HG03280 (cell line): Measurements from ENCODE around the gene INHA.
A peak's percentile ranks its signal among the peaks of the same experiment; 100 is the strongest.

Source experiments
- ATAC-seq: cut with Tn5 transposase; IDR thresholded peaks from one replicate; pipeline ENCODE4 v1.9.1; 2021; ENCODE audit warnings: mild to moderate bottlenecking, moderate library complexity; ENCODE audit not compliant: unreplicated experiment

Gene INHA, protein sequence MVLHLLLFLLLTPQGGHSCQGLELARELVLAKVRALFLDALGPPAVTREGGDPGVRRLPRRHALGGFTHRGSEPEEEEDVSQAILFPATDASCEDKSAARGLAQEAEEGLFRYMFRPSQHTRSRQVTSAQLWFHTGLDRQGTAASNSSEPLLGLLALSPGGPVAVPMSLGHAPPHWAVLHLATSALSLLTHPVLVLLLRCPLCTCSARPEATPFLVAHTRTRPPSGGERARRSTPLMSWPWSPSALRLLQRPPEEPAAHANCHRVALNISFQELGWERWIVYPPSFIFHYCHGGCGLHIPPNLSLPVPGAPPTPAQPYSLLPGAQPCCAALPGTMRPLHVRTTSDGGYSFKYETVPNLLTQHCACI

DNA sequence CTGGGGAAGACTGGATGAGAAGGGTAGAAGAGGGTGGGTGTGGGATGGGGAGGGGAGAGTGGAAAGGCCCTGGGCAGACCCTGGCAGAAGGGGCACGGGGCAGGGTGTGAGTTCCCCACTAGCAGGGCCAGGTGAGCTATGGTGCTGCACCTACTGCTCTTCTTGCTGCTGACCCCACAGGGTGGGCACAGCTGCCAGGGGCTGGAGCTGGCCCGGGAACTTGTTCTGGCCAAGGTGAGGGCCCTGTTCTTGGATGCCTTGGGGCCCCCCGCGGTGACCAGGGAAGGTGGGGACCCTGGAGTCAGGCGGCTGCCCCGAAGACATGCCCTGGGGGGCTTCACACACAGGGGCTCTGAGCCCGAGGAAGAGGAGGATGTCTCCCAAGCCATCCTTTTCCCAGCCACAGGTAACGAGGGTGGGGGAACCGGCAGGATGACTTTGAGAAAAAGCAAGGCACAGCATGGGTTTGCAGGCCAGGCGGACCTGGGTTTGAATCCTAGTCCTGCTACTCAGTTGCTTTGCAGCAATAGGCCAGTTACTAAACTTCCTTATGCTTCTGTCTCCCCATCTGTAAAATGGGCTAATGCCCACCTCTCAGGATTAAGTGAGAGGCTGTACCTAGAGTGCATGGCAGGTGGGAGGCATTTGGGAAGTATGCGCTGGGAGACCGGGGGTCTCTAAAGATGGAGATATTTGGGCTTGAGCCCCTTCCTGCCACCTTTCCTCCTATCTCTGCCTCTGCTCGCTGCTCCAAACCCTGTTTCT lies at the start of gene INHA:
INHA (plus strand) TSS at position 74 of the 765 bp plus-strand sequence; CDS start at position 139, 65 bp downstream.
- no peak for ATAC-seq

DNA sequence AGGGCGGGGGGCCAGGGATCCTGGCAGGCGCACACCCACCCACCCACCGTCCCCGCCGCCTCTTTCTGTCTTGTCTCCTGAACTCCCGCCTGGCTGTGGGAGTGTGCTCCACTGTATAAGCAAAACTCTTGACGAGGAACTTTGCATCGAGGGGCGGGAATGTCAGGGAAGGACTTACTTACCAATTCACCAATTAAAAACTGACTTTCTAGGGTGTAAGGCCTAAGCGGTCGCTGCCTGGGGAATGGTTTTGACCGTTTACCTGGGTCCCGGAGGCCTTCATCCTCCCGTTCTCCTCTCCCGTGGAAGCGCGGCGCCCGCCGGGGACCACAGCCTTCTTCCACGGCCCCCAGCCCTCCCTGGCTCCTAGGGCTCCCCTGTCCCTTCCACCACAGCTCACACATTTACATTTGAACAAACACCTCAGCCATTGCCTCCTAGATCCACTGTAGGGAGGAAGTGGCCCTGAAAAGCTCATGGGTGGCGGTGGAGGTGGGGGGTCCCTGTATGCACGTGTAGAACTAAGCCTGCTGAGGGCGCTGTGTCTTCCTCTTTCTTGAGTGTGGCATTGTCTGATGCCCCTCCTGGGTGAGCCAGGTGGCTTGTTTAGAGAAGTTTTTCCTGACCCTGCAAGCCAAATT lies 49.0 kb upstream of the INHA start:
- no peak for ATAC-seq

DNA sequence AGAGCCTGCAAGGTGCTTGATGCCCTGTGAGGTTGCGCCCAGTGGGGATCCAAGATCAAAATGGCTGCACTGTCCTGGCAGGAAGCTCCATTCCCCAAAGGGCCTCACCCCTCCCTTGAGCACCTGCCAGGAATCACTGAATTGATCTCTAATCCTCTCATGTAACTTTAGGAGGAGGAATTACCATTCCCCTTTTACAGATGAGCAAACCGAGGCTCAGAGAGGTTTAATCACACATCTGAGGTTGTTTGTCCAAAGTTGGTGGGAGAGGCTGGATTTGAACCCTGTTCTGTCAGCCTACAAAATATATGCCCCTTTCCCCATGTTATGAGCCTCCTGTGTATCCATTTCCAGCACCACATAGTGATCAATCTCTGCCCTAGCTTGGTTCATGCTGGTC lies 47.3 kb upstream of the INHA start:
- no peak for ATAC-seq

DNA sequence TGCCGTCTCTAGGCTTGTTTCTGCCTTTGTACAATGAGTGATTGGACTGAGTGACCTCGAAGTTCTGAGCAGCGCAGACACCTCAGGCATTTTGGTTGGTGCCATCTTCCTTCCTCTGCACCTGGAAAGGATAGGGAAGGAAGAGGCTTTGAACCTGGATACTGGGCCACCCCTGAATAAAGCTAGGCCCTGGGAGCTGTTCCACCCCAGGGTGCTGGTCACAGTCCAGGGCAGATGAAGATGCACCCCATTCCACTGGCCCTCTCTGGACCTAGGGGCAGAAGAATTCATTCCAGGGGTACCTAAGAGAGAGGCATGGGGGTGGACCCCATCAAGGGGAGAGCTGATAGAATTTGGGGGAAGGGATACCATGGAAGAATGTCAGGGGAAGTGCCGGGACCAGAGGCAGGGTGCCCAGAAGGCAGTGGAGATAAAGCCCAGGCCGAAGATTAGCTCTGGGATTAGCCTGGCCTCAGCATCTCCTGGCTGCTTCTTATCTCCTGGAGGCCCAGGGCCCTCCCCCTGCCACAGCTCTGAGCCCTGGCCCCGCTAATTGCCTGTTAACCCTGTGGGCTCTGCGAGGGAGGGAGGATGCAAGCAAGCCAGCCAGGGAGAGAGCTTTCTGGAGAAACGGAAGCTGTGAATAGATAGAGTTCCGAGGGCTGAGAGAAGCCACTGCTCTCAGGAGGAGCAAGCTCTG lies 46.4 kb upstream of the INHA start:
- ATAC-seq = no peak

DNA sequence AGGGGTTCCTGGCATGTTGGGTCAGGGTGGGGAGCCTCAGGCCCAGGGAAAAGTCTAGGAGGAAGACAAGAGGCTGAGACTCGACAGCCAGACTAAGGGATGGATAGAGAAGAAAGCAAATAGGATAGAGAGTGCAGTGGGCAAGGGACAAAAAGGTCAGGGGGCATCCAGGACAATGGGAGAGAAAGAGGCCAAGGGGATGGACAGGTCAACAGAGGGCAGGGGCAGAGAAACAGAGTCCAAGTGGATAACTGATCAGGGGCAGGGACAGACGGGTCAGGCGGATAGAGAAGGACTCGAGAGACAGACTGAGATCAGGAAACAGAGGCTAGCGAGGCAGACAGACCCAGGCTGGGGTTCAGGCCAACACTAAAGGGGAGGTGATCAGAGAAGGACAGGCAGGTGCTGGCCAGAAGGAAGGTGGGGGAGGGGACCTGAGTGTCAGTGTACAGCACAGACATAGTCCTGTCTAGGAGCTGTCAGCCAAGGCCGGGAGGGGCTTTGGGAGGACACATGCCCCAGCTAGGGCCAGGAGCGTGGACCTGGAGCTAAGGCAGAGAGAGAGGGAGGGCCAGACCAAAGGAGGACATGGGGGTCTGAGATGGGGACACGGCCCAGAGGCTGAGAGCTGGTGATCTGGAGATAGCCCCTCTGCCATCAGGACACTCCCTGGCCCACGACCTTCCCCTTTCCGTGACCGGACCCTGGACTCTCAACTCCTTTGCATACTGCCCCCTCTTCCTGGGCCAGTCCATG lies 45.6 kb upstream of the INHA start:
- ATAC-seq = no peak

DNA sequence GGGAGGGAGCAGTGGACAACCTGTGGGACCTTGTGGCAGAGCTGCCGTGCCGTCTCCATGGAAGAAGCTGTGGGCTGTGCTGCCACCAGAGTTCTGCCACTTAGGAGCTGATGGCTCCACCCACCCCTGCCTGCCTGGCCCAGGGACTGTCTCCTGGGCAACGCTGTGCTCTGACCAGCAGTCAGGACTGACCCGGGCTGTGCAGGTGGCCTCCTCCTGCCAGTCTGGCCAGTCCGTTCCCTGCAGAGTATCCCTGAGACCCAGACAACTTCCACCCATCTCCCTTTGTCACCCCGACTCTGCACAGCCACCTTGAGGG lies 45.1 kb upstream of the INHA start:
- ATAC-seq = no peak

DNA sequence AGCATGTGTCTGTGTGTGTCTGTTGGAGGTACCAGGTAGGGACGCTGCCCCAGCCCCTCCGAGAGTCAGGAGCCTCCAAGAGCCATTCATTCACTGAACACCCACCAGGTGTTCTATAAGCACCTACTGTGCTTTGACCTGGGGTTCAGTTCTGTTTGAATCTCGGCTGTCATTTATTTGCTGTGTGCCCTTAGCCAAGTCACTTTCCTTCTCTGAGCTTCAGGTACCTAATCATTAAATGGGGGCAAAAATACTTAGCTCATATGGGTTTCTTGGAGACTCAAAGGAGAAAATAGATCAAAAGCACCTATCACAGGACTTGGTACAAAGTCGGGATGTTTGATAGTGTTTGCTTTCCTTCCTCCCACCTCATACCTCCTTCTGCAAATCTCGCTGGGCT lies 44.6 kb upstream of the INHA start:
- no peak for ATAC-seq

DNA sequence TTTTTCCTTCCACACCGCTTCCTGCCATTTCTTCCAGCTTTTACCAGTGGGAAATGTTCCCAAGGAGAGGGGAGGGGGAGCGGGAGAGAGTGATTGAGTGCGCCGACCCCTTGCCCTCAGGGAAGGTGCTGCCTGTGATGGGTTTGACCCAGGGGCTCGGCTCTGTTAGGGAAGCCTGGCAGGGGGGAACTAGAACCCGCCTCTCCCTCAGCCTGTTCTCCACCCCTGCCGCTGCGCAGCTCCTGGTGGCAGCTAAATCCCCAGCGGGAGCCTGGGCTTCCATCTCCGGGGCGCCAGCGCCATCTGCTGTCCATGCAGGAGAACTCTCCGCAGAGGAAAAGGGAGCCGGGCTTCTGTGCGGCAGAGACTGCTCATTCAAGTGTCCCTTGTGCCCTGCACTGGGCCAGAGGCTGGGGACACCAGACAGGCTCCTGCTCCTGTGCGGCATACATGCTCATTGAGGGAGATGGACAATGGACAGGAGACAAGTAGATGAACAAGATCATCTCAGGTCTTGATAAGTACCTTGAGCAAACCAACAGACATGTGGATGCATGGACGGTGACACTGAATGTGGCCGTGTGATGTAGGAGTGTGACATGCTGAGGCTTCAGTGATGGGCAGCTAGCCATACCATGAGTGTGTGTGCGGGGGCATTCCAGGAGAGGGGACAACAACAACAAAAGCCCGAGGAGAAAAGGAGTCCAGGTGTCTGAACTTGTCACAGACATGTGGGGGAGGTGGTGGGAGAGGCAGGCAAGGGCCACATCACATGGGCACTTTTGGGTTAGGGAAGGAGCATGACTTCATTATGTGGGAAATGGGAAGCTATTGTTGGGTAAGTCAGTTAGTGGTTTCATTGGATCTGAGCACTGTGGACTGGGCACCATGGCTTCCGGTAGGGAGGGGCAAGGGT lies 41.8 kb upstream of the INHA start:
- ATAC-seq = peak; percentile 78

DNA sequence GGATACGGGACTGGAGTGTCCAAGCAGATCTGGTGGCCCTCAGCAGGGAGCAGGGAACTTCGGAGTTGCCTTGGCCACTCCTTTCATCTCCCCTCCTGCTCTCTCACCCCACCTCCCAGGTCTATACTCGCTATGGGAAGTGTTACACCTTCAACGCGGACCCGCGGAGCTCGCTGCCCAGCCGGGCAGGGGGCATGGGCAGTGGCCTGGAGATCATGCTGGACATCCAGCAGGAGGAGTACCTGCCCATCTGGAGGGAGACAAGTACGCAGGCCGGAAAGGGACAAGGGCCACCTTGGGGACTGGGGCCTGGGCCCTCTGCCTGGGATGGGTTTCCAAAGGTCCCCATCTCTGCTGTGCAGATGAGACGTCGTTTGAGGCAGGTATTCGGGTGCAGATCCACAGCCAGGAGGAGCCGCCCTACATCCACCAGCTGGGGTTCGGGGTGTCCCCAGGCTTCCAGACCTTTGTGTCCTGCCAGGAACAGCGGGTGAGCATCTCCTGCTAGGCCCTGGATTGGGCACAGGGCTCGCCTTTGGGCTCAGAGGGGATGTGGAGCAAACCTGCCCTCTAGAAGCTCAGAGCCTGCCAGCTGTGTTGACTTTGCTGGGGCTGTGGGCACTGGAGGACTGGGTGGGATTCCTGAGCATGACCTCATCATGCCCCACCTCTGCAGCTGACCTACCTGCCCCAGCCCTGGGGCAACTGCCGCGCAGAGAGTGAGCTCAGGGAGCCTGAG lies 40.3 kb upstream of the INHA start:
- ATAC-seq = no peak

DNA sequence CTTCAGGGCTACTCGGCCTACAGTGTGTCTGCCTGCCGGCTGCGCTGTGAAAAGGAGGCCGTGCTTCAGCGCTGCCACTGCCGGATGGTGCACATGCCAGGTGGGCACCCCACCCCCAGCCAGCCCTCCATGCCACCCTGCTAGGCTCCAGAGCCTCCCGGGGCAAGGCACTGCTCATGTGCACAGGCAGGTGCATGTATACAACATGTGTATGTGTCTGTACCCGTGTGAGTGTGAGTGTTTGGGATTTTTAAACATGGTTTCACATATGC lies 39.8 kb upstream of the INHA start:
- ATAC-seq = no peak

DNA sequence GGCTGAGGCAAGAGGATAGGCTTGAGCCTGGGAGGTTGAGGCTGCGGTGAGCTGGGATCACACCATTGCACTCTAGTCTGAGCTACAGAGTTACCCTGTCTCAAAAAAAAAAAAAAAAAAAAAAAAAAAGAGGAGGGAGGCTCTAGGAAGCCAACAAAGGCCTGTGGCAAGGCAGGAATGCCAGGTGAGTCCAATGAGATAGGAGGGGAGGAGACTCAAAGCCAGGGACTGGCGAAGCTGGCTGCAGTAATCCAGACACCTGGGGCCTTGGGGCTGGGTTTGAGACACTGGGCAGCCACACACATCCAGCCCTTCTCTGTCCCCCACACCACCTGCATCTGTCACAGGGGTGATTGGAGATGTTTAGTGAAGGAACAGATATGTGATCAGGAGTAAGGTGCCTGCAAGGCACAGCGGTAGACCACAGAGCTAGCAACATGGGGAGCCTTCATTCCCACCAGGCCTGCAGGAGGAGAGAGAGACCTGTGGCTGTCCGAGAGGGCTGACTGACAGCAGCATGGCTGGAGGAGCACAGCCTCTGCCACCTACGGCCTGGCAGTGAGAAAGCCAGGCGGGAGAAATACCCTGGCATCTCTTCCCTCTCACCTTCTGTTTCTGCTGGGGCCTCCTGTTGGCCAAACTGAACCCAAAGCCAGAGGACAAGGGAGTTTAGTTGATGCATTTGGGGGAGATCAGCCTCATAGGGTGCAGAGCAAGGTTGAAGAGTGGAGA lies 38.0 kb upstream of the INHA start:
- no peak for ATAC-seq

DNA sequence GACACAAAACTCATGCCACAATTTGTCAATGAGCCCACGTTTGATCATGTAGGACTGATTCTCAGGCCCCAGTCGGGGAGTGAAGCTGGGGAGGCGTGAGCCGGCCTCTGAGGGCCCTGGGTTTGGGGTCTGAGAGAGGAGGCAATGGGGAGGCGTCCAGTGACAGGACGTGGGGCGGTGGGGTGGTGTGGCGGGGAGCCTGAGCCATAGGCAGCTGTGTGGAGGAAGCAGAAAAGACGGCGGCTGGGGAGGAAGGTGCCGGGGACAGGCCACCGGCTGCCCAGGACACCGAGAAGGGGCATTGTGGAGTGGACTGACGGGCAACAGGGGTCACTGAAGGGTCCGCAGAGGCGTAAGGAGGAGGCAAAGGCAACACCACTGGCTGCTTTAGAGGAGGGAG lies 35.7 kb upstream of the INHA start:
- ATAC-seq = no peak

DNA sequence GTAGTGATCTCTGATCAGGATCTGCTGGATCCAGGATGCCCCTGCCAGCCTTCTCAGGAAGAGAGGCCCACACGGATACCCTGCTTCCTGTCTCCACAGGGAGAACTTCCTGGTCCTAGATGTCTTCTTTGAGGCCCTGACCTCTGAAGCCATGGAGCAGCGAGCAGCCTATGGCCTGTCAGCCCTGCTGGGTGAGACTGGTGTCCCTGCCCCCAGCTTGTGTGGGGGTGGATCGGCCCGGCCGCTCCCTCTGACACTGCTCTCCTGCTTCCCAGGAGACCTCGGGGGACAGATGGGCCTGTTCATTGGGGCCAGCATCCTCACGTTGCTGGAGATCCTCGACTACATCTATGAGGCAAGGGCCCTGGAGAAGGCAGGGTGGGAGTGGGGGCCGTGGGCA lies 35.1 kb upstream of the INHA start:
- no peak for ATAC-seq

DNA sequence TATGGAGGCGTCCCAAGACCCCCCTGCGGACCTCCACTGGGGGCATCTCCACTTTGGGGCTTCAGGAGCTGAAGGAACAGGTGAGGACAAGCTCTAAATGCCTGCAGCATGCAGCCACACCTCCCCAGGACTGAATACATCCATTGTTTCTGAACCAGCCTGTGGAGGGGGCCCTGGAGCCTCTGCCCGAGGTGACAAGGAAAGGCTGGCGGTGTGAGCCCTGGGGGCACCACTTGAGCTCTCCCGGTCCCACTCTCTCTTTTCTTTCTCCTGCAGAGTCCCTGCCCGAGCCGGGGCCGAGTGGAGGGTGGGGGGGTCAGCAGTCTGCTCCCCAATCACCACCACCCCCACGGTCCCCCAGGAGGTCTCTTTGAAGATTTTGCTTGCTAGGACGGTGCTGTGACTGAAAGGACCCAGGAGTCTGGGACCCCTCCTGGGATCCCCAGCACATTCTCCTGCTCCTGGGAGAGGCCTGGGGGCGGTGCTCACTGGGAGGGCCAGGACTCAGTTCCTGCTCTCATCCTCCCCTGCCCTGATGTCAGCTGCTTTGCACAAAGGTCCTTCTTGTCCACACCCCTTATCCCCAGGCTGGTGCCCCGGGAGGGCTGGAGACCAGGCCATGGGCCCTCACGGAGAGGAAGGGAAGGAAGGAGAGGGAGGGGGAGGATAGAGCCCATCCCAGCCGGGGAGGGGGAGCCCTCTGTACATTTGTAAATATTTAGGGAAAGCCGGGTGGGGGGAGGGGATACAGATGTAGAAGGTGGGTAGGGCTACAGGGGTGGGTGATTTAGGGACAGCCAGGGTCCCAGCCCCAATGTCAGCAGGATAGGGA lies 34.2 kb upstream of the INHA start:
- no peak for ATAC-seq

DNA sequence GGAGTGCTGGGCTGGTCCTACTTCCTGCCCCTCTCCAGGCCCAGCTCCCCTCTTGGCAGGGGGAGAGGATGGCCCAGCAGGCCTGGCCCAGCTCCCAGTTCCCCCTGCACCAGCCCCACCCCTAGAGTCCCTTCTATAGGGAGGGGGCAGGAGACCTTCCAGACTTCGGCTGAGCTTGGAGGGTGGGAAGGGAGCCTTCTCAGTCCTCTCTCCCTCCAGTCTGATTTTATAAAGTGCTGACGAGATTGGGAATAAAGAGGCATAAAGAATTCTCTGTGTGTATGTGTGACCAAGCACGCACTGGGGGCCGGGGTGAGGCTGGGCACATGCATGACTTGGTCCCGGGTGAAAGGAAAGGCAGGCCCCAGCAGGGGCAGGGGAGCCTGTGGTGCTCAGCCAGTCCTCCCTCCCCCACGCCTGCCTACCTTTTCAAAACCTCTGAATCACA lies 33.6 kb upstream of the INHA start:
- ATAC-seq = no peak

DNA sequence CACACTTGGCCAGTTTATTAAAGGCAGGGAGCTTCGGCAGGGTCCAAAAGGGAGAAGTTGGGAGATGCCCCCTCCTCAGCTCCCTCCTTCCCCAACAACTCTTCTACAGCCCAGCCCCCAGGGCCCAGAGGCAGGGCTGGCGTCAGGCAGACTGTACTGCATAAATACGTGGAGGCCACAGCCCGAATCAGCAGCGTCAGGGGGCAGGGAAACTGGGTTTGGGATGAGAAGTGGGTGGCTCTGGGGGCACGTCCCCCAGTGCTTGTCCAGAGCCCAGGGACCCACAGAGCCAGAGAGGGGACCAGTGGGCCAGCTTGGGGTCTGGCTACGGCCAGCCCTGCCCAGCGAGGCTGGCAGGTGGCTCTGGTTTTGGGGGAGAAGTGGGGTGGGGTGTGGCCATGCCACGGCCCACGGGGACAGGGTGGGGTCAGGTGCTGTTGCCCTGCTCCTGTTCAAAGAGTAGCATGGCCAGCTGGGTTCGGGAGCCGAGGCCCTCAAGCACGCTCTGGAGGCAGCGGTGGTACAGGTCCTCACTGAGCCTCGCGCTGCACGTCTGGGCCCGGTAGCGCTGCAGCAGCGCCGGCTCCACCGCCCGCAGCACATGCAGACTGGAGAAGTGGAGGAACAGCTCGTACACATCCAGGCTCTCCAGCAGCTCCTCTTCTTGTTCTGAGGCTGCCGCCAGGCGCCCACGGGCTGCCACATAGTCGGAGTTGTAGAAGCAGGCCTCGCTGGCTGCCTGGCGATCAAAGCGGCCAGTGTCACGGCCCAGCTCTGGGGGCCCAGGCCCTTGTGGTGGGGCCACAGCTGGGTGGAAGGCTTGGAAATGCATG lies 32.9 kb upstream of the INHA start:
- no peak for ATAC-seq
